GM19468 (cell line): ENCODE data around the gene FOXD2.

ENCODE experiments used
- ATAC-seq: cut with Tn5 transposase; IDR thresholded peaks from one replicate; pipeline ENCODE4 v1.9.1; 2021; ENCODE audit warnings: mild to moderate bottlenecking, moderate library complexity, moderate number of reproducible peaks; ENCODE audit not compliant: unreplicated experiment; ENCODE audit errors: extremely low read depth

The FOXD2 gene

DNA sequence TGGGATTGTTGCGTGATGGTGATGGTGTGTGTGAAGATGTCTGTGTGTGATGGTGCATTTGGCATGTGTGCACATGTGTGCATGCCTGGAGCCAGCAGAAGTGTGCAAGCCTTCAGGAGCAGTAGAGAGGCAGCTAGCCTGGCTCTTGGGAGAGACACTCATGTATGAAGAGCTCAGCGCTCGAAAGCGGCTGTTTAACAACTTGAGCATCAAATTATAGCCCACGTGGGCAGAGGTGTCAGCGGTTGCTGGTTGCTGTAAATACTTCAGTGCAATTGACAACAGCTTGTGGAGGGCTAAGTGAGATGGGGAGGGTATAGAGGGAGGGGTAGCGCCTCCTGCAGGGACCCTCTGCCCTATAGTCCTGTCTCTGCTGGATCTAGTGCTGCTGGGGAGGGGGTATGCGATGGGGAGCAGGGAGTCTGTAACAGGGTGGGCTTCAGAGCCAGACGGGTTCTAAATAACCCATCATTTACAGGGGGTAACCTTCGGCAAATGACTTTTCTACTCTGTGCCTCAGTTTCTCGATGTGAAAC, 21.5 kb downstream of the FOXD2 start:
- ATAC-seq, result no peak

DNA sequence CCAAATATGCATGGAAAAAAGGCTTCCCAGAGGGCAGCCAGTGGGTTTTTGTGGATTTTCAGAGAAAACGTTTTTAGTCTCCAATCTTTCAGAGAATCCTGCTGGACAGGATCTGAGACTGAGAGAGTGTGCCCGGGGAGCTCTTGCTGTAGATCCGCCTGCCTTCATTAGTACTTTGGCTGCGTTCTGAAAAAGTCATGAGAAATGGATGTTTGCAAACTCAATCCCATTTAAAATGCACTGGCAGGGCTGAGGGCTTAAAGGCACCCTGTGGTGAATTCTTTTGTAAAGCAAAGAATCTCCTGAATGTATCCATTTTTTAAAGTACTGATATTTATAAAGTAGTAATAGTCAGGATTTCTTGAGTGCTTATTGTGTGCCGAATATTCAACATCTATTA, 22.2 kb downstream of the FOXD2 start:
- no peak for ATAC-seq

DNA sequence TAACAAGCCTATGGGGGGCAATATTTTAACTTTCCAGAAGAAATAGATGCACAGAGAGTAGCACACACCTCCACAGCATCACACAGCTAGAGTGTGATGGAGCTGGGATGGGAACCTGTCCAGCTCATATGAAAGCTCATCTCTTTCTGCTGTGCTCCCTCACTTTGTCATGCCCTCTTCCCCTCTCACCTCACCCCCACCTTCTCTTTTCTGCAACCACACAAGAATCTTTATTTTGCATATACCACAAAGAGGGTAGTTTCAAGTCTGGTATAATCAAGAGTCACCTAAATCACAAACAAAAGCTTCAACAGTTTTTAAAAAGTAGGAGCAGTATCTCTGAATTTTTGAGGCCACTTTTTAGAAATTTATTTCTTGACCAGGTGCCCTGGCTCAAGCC, 22.6 kb downstream of the FOXD2 start:
- no peak for ATAC-seq

DNA sequence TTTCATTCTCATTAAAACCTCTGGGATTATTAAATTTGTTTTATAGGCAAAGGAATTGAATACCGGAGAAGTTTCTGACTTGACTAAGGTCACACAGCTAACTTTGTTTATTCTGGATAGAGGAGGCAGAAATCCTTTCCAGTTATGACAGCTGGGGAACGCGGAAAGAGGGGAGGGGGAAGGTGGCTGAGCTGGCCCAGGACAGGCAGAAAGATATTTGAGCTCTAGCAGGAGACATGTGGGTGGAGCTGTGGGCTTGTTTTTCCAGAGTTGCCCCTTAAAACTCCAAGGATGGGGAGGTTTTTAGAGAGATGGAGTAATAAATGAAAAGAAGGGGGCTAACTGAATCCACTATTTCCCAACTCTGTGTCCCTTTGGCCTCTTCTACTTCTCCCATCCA, 27.8 kb downstream of the FOXD2 start:
- ATAC-seq, result no peak

DNA sequence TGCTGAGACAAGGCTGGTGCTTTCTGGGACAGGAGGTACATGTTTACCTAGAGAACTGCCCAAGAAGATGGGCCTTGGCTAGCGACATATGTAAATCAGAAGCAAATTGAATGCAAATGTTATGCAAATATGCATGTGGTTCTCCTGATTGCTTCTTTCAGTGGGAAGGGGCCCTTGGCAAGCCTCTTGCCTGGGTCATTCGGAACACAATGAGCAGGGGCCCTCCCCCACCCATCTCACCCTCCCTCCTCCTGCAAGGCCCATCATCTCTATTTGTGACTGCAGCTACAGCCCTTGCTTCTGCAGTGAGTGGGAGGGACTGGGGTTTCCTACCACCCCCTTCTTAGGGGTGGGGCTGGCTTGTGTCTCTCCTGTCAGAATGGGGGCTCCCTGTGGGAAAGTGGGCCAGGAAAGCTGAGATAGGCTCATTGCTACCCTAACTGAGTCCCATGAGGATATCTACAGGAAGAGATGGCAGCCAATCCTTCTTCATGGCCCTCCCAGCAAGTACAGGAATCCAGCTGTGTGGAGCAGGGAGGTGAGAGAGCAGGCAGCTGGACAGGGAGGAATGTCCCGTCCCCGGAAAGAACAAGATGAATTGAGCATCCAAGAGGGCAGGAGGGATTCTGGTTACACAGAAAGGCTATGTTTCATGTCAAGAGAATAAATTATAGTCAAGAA, 31.0 kb downstream of the FOXD2 start:
- no peak for ATAC-seq

DNA sequence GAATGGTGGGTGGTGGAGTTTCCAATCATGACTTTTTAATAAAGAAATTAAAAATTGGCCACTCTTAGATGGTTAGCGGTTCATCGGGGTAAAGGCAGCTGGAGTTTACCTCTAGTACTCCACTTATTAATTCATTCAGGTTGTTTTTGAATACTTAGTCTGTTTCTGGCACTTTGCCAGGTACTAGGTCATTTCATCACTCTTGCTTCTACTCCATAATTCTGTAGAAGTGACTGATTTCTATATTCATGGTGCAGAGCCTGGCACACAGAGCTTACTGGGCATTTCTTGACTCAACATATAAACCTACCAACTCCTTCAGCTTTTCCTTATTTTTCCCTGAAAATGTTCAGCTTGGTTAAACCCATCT, 31.5 kb downstream of the FOXD2 start:
- no peak for ATAC-seq

DNA sequence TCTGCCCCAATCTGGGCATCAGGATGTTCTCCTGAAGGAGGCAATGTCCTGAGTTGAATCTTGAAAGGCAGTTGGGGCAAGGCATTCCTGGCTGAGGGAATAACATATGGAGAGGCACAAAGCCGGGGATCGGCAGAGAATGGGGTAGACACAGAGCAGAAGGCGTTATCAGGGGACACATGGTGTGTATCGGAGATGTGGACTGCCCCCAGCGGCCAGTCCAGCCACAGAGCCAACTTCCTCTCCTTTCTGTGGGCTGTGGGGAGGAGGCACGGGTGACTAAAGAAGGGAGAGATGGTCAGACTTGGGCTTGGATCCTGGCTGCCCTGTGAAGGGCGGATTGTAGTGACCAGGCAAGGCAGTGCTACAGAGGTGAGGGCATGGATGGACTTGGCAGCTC, 32.1 kb downstream of the FOXD2 start:
- no peak for ATAC-seq

DNA sequence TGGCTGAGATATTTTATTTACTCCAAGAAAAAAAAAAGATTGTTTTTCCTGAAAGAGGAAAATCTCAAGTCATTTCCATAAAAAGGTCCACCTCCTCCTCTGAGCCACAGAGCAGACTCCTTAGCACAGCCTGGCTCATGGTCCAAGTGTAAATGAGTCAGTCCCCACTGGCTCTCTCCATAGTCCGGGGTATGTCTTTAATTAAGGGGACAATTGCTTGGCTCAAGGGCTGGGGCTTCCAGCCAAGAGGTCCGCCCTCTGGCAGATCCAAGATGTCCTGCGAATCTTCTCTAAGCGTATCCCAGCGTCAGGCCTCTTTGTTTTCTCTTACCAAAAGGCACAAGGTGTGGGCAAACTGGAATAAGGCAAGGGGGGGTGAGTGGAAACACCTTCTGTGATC, 33.3 kb downstream of the FOXD2 start:
- no peak for ATAC-seq

DNA sequence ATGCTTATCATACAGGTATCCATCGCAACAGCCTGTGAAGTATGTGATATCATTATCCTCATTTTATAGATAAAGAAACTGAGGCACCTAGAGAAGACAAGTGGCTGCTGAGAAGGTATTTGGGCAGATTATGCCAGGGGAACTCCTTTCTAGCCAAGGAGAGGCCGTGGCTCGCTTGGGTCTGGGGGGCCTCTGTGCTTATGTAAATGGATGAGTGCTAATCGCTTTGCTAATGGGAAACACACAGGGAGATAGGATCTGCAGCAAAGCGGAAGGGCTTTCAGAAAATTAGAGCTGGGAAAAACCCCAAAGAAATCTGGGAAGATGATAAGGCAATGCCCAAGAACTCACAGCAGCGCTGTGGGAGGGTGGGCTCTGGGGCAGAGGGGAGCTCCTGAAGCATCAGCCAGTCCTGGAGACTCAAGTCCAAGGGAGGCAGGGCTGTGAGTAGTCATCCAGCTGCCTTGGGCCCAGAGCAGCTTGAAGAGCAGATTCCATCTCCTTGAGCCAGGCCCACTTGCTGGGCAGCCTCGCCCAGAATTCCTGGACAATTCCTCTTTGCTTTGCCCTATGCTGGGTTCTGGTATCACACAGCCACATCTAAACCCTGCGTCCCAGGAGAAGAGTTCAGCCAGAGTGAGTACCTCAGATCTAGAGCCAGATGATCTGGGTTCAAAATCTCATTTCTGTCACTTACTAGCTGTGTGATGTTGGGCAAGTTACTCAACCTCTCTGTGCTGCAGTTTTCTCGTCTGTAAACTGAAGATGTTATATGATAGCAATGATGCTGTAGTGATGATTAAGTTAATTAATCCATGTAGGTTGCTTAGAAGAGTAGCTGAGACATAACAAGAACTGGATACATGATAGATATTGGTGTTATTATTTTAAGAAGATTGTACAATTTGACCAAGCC, 36.7 kb downstream of the FOXD2 start:
- no peak for ATAC-seq

DNA sequence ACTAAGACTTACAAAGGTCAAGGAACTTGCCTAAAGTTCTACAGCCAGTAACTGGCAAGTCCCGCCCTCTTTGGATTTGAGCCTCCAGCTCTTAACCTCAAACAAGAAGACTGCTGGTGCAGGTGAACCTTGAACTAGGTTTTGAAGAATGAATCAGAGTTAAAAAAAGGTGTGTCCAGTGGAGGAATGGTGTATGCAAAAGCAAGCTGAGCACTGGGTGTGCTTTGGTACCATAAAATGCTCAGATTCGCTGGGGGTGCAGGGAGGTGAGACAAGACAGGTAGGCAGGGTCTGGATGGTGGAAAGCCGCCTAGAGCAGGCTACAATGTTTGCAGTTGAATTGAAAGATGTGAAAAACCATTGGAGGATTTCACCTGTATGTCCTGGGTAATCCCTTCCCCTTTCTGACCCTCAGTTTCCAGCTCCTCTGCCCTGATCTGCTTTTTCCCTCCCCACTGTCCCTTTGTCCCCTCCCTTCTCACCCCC, 39.8 kb downstream of the FOXD2 start:
- no peak for ATAC-seq

DNA sequence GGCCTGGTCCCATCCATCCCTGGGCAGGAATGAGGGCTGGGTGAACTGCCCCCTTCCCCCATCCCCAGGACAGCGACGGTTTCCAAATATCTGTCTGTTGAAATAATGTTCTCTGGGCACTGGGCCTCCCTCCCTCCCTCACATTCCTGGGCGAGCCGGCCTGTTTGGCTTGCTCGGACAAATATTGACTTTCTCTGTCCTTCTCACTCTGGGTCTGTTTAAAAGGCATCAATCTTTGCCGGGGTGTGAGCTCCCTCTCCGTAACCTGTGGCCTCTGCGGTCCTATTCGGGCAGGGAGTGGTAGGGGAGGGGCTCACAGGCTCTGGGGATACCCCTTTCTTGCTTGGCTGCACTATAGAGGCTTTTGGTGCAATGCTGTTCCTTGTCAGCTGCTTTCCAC, 40.2 kb downstream of the FOXD2 start:
- no peak for ATAC-seq

DNA sequence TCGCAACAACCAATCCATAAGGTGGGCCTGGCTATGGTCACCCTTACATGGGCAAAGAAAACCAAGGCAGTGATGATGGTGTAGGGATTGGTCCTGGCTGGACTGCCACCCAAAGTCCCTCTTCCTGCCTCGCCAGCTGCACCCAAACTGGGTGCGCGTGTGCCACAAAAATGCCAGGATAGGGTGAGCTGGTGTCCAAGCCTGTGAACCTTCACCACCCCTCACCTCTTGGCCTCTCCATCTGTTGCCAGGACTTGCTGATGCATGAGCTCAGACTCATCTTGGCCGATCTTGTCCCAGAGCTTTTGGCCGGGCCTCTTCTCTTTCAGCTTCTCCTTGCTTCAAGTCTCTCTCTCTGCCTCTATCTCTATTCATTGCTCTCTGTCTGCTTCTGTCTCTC, 41.8 kb downstream of the FOXD2 start:
- no peak for ATAC-seq

DNA sequence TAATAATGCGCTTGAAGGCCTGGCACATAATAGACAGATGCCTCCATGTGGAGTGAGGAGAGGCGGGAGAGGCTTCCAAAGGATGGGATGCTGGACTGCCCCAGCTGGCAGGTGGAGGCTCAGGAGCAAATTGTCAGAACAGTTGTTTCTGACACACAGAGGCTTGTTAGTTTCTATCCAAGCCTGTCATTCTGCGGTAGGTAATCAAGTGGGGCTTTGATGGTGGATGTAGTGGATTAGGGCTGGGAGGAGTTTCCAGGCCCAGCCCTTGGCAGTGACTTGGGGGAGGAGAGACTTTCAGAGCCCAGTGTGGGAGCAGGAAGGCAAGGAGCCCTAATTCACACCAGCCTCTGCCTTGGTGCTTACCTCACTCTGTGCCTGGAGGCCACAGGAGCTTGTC, 44.1 kb downstream of the FOXD2 start:
- ATAC-seq, result no peak

DNA sequence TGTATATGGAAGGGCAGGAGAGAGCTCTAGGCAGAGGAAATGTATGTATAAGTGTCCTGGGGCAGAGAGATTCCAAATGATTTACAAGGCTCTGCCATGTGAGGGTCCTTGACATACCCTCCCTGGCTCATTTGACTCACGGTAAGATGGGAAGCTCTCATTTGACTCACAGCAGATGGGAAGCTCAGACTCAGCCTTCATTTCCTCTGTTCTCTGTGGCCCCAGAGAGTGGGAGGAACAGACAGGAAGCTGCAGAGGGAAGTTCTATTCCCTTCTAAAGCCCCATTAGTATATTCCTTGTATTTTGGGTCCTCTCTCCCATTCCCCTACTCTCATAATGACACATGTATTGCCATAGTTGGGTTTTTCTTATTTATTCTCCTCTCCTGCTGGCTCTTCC, 44.9 kb downstream of the FOXD2 start:
- no peak for ATAC-seq

DNA sequence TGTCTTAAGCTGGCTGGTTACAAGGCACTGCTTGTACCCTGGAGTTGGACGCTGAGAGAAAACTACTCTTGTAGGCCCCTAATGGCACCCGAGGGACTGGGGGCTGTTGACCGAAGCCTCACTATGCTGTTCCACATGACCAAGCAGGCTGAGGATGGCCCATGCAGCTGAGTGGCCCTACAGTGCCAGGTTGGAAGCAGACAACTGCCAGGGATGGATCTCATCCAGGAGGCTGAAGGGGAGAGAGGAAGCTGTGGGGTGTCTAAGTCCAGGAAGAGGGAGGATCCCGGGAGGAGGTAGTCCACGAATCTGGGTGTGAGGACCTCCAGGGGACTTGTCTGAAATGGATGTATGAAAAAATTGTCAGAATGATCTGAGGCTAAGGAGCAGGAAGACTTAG, 45.8 kb downstream of the FOXD2 start:
- ATAC-seq, result no peak

DNA sequence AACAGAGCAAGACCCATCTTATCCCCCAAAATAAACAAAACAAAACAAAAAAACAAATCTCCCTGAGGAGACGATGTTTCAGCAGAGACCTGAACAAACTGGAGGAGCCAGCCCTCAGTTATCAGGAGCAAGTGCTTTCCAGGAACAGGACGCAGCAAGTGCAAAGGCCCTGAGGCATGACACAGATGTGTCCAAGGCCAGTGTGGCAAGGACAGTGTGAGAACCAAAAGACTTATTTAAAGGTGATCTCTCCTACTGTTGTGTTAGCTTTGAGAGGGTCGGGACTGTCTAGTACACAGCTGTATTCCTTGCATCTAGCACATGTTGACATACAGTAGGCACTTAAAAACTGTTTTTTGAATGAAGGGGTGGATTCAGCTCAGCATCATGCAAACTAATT, 48.0 kb downstream of the FOXD2 start:
- no peak for ATAC-seq

DNA sequence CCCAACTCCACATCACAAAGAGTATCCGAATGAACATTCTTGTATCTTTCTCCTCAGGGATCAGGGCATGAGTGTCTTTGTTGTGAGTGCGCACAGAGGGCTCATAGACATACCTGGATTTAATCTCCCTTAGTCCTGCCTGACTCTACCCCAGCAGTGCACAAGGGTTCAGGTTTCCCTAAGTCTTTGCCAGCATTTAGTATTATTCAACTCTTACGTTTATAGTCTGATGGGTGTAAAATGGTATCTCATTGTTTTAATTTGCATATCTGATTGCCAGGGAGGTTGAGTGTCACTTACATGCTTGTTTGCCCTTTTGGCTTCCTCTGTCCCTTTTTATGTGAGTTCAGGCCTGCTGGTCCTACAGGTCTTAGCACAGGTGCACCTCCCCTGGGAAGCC, 49.5 kb downstream of the FOXD2 start:
- no peak for ATAC-seq

DNA sequence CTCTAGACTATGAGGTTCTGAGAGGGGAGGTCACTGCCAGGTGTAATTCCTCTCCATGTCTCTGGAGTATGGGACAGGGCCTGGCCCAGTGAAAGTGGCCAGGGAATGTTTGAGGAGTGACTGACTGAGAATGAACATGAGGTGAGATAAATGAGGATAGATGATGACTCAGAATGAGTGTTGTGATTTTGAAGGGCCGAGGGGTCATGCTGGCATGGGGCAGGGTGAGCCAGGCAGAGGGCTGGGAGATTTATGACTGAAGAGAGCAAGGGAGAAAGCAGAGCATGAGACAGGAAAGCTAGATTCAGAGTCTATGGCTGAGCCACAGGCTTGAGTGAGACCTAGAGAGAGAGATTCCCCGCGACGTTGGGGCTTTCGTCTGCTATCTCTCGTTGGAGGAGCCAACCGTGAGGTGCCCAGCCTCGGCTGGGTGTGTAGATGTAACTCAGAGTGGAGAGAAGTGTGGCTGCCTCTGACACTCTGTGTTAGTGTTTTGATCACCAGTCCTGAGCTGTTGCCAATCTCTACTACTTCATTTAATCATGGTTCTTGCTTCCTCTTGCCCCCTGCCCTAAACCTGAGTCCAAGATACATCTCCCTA, 50.1 kb downstream of the FOXD2 start:
- no peak for ATAC-seq
